Transverse colon (tissue), 4 donors: ENCODE results near the gene HCFC1R1.

Experiments used
- EP300 ChIP-seq: sonication (generic); formaldehyde crosslinking; IDR thresholded peaks from one replicate; pipeline ENCODE4 v1.6.1; 2017; ENCODE audit warnings: antibody characterized with exemption, low read depth
- POLR2A ChIP-seq: fragments of 450-650 bp; IDR thresholded peaks from one replicate; pipeline ENCODE4 v1.6.1; 2016; ENCODE audit warnings: antibody characterized with exemption, mild to moderate bottlenecking, moderate library complexity
- POLR2AphosphoS5 ChIP-seq, 3 donors: sonication (generic); formaldehyde crosslinking; IDR thresholded peaks; one replicate each; pipeline ENCODE4 v1.6.1; 2016; ENCODE audit warnings: antibody characterized with exemption in 3 of 3
- TF ChIP-seq, protein P1 (sequence below), 5 experiments: fragments of 200-600 bp in 3 of 5; fragments of 450-650 bp in 2 of 5; sonication (generic) in 3 of 5; IDR thresholded peaks; 1 replicate in 2 of 5; 2 replicates in 3 of 5; pipeline ENCODE4 v1.5.1; 2016 to 2017; ENCODE audit warnings: antibody characterized with exemption in 5 of 5, inconsistent platforms in 3 of 5, mild to moderate bottlenecking in 2 of 5, moderate library complexity in 1 of 5

GRCh38 chr16:2980227-2981176 lies 43.2 kb downstream of the HCFC1R1 start, which contains the start of gene PKMYT1:
- TF ChIP-seq POLR2A (peak; percentile 97), EP300 (no peak), POLR2AphosphoS5 (IDR thresholded peaks at IDR 0.05) (peak; percentile 92 to 99 (median 98))
- TF ChIP-seq, protein P1, sequence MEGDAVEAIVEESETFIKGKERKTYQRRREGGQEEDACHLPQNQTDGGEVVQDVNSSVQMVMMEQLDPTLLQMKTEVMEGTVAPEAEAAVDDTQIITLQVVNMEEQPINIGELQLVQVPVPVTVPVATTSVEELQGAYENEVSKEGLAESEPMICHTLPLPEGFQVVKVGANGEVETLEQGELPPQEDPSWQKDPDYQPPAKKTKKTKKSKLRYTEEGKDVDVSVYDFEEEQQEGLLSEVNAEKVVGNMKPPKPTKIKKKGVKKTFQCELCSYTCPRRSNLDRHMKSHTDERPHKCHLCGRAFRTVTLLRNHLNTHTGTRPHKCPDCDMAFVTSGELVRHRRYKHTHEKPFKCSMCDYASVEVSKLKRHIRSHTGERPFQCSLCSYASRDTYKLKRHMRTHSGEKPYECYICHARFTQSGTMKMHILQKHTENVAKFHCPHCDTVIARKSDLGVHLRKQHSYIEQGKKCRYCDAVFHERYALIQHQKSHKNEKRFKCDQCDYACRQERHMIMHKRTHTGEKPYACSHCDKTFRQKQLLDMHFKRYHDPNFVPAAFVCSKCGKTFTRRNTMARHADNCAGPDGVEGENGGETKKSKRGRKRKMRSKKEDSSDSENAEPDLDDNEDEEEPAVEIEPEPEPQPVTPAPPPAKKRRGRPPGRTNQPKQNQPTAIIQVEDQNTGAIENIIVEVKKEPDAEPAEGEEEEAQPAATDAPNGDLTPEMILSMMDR (IDR thresholded peaks at IDR 0.05), result no peak
